H1 (cell line): ENCODE results near the gene SPAG17. TPM values are rescaled to one million over a fixed set of nuclear protein-coding genes. Genes with fewer than 3 reads are reported as not detected.

Experiments
- BRCA1 ChIP-seq: IDR thresholded peaks from 2 replicates; pipeline ENCODE4 v1.6.1; 2012; ENCODE audit warnings: low read depth, low read length, improper control_type of control experiment
- CBX8 ChIP-seq: fragments of 300-800, 300-1000 bp; sonication (generic); IDR thresholded peaks from 2 replicates; pipeline ENCODE4 v1.7.1; 2016; ENCODE audit warnings: low read depth, low read length, borderline replicate concordance
- HDAC2 ChIP-seq, 2 experiments: fragments of 300-600 bp in 1 of 2; sonication (generic) in 1 of 2; IDR thresholded peaks; 2 replicates each; pipeline ENCODE4 v1.6.1; 2011 to 2012; ENCODE audit warnings: low read depth in 2 of 2, low read length in 2 of 2, mild to moderate bottlenecking in 2 of 2, moderate library complexity in 2 of 2, borderline replicate concordance in 1 of 2, inconsistent platforms in 1 of 2
- HDAC6 ChIP-seq: IDR thresholded peaks from one replicate; pipeline ENCODE4 v1.7.1; 2012; ENCODE audit warnings: low read depth, mild to moderate bottlenecking, inconsistent platforms, low read length, moderate library complexity
- NANOG ChIP-seq: IDR thresholded peaks from 2 replicates; pipeline ENCODE4 v1.6.1; 2011; ENCODE audit warnings: low read length, low read depth, mild to moderate bottlenecking, inconsistent platforms; ENCODE audit not compliant: insufficient read depth, poor library complexity, severe bottlenecking
- POLR2A ChIP-seq, 2 experiments: IDR thresholded peaks; 1 replicate in 1 of 2; 2 replicates in 1 of 2; pipeline ENCODE4 v1.6.1; 2011; ENCODE audit warnings: low read depth in 2 of 2, low read length in 2 of 2, mild to moderate bottlenecking in 2 of 2; ENCODE audit errors: control extremely low read depth in 1 of 2
- POLR2AphosphoS5 ChIP-seq: IDR thresholded peaks from 2 replicates; pipeline ENCODE4 v1.6.1; 2011; ENCODE audit warnings: low read depth, low read length
- SIRT6 ChIP-seq: IDR thresholded peaks from one replicate; pipeline ENCODE4 v1.7.1; 2012; ENCODE audit warnings: low read length, inconsistent platforms
- SP1 ChIP-seq: IDR thresholded peaks from 2 replicates; pipeline ENCODE4 v1.6.1; 2011; ENCODE audit warnings: low read depth, low read length
- TBP ChIP-seq: IDR thresholded peaks from 2 replicates; pipeline ENCODE4 v1.6.1; 2011; ENCODE audit warnings: low read depth, low read length, improper control_type of control experiment
- polyA plus RNA-seq, 7 experiments: library from polyadenylated mRNA; depleted of rRNA in 3 of 7; stranded (reverse) in 5 of 7; unstranded in 2 of 7; fragments of >200 nt in 5 of 7; fragments of 200-250 nt in 2 of 7; gene quantifications; 1 replicate in 5 of 7; 2 replicates in 1 of 7; 4 replicates in 1 of 7; pipeline versions ENCODE4 v1.2.1 to v1.2.3, GENCODE V29; 2011 to 2013; ENCODE audit warnings: missing spikeins in 2 of 7, mixed read lengths in 2 of 7
- total RNA-seq: library from RNA; stranded (reverse); fragmentation: NEBNext Ultra II Directional; extraction: Animal tissue kit (Norgen Biotek cat#: 25700); gene quantifications from 2 replicates; pipeline ENCODE4 v1.2.1, GENCODE V29; 2021
- TF ChIP-seq, protein P1 (sequence below): fragments of 300-600 bp; sonication (generic); IDR thresholded peaks from 2 replicates; pipeline ENCODE4 v1.7.1; 2012; ENCODE audit warnings: low read length, moderate library complexity, mild to moderate bottlenecking, inconsistent platforms; ENCODE audit not compliant: insufficient replicate concordance
- TF ChIP-seq, protein P2 (sequence below): IDR thresholded peaks from 2 replicates; pipeline ENCODE4 v1.6.1; 2012; ENCODE audit warnings: inconsistent platforms

Gene SPAG17
- total and polyA plus RNA-seq, 2 of the 8 experiments (the other 6 are each of a cell fraction or from before 2014, with no cell fraction given), result 0.56 to 0.62 TPM

DNA sequence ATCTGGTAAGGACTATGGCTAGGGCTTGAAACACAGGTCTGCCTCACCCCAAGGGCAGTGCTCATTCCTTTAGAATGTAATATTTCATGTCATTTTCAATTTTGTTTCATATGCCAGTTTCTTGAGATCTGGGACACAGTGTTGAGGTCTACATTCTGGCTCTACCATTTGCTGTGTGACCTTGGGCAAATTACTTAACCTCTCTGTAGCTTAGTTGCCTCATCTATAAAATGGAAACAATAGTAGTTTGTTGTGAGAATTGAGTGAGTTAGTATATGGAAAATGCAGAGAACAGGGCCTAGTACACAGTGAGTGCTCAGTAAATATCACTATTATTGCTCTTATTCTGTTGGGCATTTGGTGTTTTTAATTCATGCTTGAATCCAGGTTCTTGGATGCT, 171.1 kb downstream of the SPAG17 start (continued):
- TF ChIP-seq, protein P1, sequence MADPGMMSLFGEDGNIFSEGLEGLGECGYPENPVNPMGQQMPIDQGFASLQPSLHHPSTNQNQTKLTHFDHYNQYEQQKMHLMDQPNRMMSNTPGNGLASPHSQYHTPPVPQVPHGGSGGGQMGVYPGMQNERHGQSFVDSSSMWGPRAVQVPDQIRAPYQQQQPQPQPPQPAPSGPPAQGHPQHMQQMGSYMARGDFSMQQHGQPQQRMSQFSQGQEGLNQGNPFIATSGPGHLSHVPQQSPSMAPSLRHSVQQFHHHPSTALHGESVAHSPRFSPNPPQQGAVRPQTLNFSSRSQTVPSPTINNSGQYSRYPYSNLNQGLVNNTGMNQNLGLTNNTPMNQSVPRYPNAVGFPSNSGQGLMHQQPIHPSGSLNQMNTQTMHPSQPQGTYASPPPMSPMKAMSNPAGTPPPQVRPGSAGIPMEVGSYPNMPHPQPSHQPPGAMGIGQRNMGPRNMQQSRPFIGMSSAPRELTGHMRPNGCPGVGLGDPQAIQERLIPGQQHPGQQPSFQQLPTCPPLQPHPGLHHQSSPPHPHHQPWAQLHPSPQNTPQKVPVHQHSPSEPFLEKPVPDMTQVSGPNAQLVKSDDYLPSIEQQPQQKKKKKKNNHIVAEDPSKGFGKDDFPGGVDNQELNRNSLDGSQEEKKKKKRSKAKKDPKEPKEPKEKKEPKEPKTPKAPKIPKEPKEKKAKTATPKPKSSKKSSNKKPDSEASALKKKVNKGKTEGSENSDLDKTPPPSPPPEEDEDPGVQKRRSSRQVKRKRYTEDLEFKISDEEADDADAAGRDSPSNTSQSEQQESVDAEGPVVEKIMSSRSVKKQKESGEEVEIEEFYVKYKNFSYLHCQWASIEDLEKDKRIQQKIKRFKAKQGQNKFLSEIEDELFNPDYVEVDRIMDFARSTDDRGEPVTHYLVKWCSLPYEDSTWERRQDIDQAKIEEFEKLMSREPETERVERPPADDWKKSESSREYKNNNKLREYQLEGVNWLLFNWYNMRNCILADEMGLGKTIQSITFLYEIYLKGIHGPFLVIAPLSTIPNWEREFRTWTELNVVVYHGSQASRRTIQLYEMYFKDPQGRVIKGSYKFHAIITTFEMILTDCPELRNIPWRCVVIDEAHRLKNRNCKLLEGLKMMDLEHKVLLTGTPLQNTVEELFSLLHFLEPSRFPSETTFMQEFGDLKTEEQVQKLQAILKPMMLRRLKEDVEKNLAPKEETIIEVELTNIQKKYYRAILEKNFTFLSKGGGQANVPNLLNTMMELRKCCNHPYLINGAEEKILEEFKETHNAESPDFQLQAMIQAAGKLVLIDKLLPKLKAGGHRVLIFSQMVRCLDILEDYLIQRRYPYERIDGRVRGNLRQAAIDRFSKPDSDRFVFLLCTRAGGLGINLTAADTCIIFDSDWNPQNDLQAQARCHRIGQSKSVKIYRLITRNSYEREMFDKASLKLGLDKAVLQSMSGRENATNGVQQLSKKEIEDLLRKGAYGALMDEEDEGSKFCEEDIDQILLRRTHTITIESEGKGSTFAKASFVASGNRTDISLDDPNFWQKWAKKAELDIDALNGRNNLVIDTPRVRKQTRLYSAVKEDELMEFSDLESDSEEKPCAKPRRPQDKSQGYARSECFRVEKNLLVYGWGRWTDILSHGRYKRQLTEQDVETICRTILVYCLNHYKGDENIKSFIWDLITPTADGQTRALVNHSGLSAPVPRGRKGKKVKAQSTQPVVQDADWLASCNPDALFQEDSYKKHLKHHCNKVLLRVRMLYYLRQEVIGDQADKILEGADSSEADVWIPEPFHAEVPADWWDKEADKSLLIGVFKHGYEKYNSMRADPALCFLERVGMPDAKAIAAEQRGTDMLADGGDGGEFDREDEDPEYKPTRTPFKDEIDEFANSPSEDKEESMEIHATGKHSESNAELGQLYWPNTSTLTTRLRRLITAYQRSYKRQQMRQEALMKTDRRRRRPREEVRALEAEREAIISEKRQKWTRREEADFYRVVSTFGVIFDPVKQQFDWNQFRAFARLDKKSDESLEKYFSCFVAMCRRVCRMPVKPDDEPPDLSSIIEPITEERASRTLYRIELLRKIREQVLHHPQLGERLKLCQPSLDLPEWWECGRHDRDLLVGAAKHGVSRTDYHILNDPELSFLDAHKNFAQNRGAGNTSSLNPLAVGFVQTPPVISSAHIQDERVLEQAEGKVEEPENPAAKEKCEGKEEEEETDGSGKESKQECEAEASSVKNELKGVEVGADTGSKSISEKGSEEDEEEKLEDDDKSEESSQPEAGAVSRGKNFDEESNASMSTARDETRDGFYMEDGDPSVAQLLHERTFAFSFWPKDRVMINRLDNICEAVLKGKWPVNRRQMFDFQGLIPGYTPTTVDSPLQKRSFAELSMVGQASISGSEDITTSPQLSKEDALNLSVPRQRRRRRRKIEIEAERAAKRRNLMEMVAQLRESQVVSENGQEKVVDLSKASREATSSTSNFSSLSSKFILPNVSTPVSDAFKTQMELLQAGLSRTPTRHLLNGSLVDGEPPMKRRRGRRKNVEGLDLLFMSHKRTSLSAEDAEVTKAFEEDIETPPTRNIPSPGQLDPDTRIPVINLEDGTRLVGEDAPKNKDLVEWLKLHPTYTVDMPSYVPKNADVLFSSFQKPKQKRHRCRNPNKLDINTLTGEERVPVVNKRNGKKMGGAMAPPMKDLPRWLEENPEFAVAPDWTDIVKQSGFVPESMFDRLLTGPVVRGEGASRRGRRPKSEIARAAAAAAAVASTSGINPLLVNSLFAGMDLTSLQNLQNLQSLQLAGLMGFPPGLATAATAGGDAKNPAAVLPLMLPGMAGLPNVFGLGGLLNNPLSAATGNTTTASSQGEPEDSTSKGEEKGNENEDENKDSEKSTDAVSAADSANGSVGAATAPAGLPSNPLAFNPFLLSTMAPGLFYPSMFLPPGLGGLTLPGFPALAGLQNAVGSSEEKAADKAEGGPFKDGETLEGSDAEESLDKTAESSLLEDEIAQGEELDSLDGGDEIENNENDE, result no peak
- TF ChIP-seq HDAC2 (IDR thresholded peaks at IDR 0.05; ENCODE audit: borderline replicate concordance in 1 of 2, low read depth in 2 of 2, low read length in 2 of 2) (no peak), SP1 (no peak), TBP (no peak), HDAC6 (no peak), BRCA1 (no peak), POLR2AphosphoS5 (no peak), NANOG (no peak), CBX8 (no peak), POLR2A (IDR thresholded peaks at IDR 0.05; ENCODE audit: control extremely low read depth in 1 of 2, low read depth in 2 of 2, low read length in 2 of 2) (no peak), SIRT6 (no peak)
- TF ChIP-seq, protein P2, sequence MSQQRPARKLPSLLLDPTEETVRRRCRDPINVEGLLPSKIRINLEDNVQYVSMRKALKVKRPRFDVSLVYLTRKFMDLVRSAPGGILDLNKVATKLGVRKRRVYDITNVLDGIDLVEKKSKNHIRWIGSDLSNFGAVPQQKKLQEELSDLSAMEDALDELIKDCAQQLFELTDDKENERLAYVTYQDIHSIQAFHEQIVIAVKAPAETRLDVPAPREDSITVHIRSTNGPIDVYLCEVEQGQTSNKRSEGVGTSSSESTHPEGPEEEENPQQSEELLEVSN, result no peak
